ENCODE data around the gene CDH4. TPM values are rescaled to one million over a fixed set of nuclear protein-coding genes. Genes with fewer than 3 reads are reported as not detected.

Gene CDH4
- total RNA-seq, 3 donors from 2014 or later (not counting 1 experiment from before 2014, with no cell fraction given), result 0.18 TPM; not detected in 2

GRCh38 chr20:61733891-61734732 is 482.1 kb downstream of the CDH4 start:
- ATAC-seq (no peak), DNase-seq (no peak)
- Mint-ChIP-seq H3K4me1 (no peaks in the 10 kb centered on the region), H3K4me3 (no peak overlapping the region), H3K27ac (no peak overlapping the region), H3K27me3 (ENCODE audit: low read depth in 2 of 2) (peaks cover 0 to 8% of the 10 kb centered on the region in 2 donors), H3K9me3 (peaks cover 0 to 3% of the 10 kb centered on the region in 2 donors), H3K36me3 (no peaks in the 10 kb centered on the region)
- WGBS (ENCODE audit: insufficient coverage), result 77% methylated on average over 28 of the region's 28 CpGs
- H3K4me3 ChIP-seq (ENCODE audit: low read length), result no peak overlapping the region
- no peaks in the 10 kb centered on the region for H3K4me1 ChIP-seq (ENCODE audit: control insufficient read depth, insufficient read depth, low read length)
- no peak overlapping the region for H3K27ac ChIP-seq (ENCODE audit: low read length)
- no peak for TF ChIP-seq CTCF (IDR thresholded peaks at IDR 0.05)
- H3K9me3 ChIP-seq (ENCODE audit: control insufficient read depth, insufficient read depth, low read length), result peaks cover 17% of the 10 kb centered on the region
- no peaks in the 10 kb centered on the region for H3K36me3 ChIP-seq (ENCODE audit: control insufficient read depth, insufficient read depth, low read length)
- intact Hi-C loops (cut with micrococcal nuclease), result no loop called here
- H3K27me3 ChIP-seq (ENCODE audit: control insufficient read depth, insufficient read depth, low read length), result no peaks in the 10 kb centered on the region

- H3K27ac ChIP-seq (ENCODE audit: low read length), result no peak overlapping the region
- no peaks in the 10 kb centered on the region for H3K36me3 ChIP-seq (ENCODE audit: control insufficient read depth, insufficient read depth, low read length)
- ATAC-seq (no peak), DNase-seq (no peak)
- WGBS (ENCODE audit: insufficient coverage), result 54% methylated on average over 26 of the region's 26 CpGs
- intact Hi-C loops (cut with micrococcal nuclease), result no loop called here
- Mint-ChIP-seq H3K4me1 (no peaks in the 10 kb centered on the region), H3K27me3 (ENCODE audit: low read depth in 2 of 2) (peaks cover 0 to 8% of the 10 kb centered on the region in 2 donors), H3K36me3 (no peaks in the 10 kb centered on the region), H3K27ac (no peak overlapping the region), H3K4me3 (no peak overlapping the region), H3K9me3 (peaks cover 0 to 5% of the 10 kb centered on the region in 2 donors)
- no peaks in the 10 kb centered on the region for H3K27me3 ChIP-seq (ENCODE audit: control insufficient read depth, insufficient read depth, low read length)
- H3K9me3 ChIP-seq (ENCODE audit: control insufficient read depth, insufficient read depth, low read length), result peaks cover 17% of the 10 kb centered on the region
- no peak for TF ChIP-seq CTCF (IDR thresholded peaks at IDR 0.05)
- no peak overlapping the region for H3K4me3 ChIP-seq (ENCODE audit: low read length)
- no peaks in the 10 kb centered on the region for H3K4me1 ChIP-seq (ENCODE audit: control insufficient read depth, insufficient read depth, low read length)
These were observed 482.9 kb downstream of the CDH4 start for GRCh38 chr20:61734733-61735502.

- Mint-ChIP-seq H3K4me3 (no peak overlapping the region), H3K27me3 (ENCODE audit: low read depth in 2 of 2) (peaks cover 0 to 8% of the 10 kb centered on the region in 2 donors), H3K9me3 (peaks cover 0 to 5% of the 10 kb centered on the region in 2 donors), H3K27ac (no peak overlapping the region), H3K36me3 (no peaks in the 10 kb centered on the region), H3K4me1 (no peaks in the 10 kb centered on the region)
- TF ChIP-seq CTCF (IDR thresholded peaks at IDR 0.05), result no peak
- no peak overlapping the region for H3K4me3 ChIP-seq (ENCODE audit: low read length)
- no peaks in the 10 kb centered on the region for H3K36me3 ChIP-seq (ENCODE audit: control insufficient read depth, insufficient read depth, low read length)
- no peaks in the 10 kb centered on the region for H3K27me3 ChIP-seq (ENCODE audit: control insufficient read depth, insufficient read depth, low read length)
- no peaks in the 10 kb centered on the region for H3K4me1 ChIP-seq (ENCODE audit: control insufficient read depth, insufficient read depth, low read length)
- DNase-seq, result no peak
- intact Hi-C loops (cut with micrococcal nuclease), result no loop called here
- no peak overlapping the region for H3K27ac ChIP-seq (ENCODE audit: low read length)
- 77% methylated on average over 11 of the region's 11 CpGs for WGBS (ENCODE audit: insufficient coverage)
- peaks cover 16% of the 10 kb centered on the region for H3K9me3 ChIP-seq (ENCODE audit: control insufficient read depth, insufficient read depth, low read length)
- ATAC-seq, result no peak
These were observed 483.4 kb downstream of the CDH4 start for GRCh38 chr20:61735503-61735785.
